ENCODE data around the gene PROSER1. TPM values are rescaled to one million over a fixed set of nuclear protein-coding genes. Genes with fewer than 3 reads are reported as not detected.

The PROSER1 gene
- total RNA-seq, 1 donor from 2014 or later, result 40.9 TPM

GRCh38 chr13:39056018-39056417 is 18.1 kb upstream of the PROSER1 start:
- peaks cover 4% of the 10 kb centered on the region for H3K4me1 Mint-ChIP-seq (ENCODE audit: unreplicated experiment)
- DNase-seq (ENCODE audit: extremely low spot score, unreplicated experiment), result no peak
- H3K9me3 Mint-ChIP-seq, result no peaks in the 10 kb centered on the region
- H3K4me3 Mint-ChIP-seq, result no peak overlapping the region
- H3K27me3 Mint-ChIP-seq, result no peaks in the 10 kb centered on the region
- H3K27ac Mint-ChIP-seq, result no peak overlapping the region
- TF ChIP-seq CTCF (conservative IDR thresholded peaks at IDR 0.05), result no peak
- peaks cover 4% of the 10 kb centered on the region for H3K36me3 Mint-ChIP-seq

GRCh38 chr13:39054112-39054511 is 16.2 kb upstream of the PROSER1 start:
- Mint-ChIP-seq H3K4me1 (ENCODE audit: unreplicated experiment) (peaks cover 4% of the 10 kb centered on the region), H3K9me3 (no peaks in the 10 kb centered on the region), H3K27ac (no peak overlapping the region), H3K27me3 (no peaks in the 10 kb centered on the region), H3K4me3 (no peak overlapping the region), H3K36me3 (peaks cover 4% of the 10 kb centered on the region)
- no peak for TF ChIP-seq CTCF (conservative IDR thresholded peaks at IDR 0.05)
- DNase-seq (ENCODE audit: extremely low spot score, unreplicated experiment), result no peak

GRCh38 chr13:39052944-39053343 is 15.1 kb upstream of the PROSER1 start:
- no peaks in the 10 kb centered on the region for H3K9me3 Mint-ChIP-seq
- no peaks in the 10 kb centered on the region for H3K27me3 Mint-ChIP-seq
- peaks cover 4% of the 10 kb centered on the region for H3K36me3 Mint-ChIP-seq
- TF ChIP-seq CTCF (conservative IDR thresholded peaks at IDR 0.05), result no peak
- no peak for DNase-seq (ENCODE audit: extremely low spot score, unreplicated experiment)
- H3K4me1 Mint-ChIP-seq (ENCODE audit: unreplicated experiment), result peaks cover 4% of the 10 kb centered on the region
- H3K4me3 Mint-ChIP-seq, result no peak overlapping the region
- H3K27ac Mint-ChIP-seq, result no peak overlapping the region

GRCh38 chr13:39051157-39051556 is 13.3 kb upstream of the PROSER1 start:
- peak; percentile 78 for TF ChIP-seq CTCF (conservative IDR thresholded peaks at IDR 0.05)
- DNase-seq (ENCODE audit: extremely low spot score, unreplicated experiment), result no peak
- no peak overlapping the region for H3K4me3 Mint-ChIP-seq
- H3K4me1 Mint-ChIP-seq (ENCODE audit: unreplicated experiment), result peaks cover 8% of the 10 kb centered on the region
- no peaks in the 10 kb centered on the region for H3K27me3 Mint-ChIP-seq
- H3K9me3 Mint-ChIP-seq, result no peaks in the 10 kb centered on the region
- no peak overlapping the region for H3K27ac Mint-ChIP-seq
- peaks cover 4% of the 10 kb centered on the region for H3K36me3 Mint-ChIP-seq

- H3K4me3 Mint-ChIP-seq, result no peak overlapping the region
- no peak for DNase-seq (ENCODE audit: extremely low spot score, unreplicated experiment)
- peaks cover 8% of the 10 kb centered on the region for H3K4me1 Mint-ChIP-seq (ENCODE audit: unreplicated experiment)
- H3K27me3 Mint-ChIP-seq, result no peaks in the 10 kb centered on the region
- TF ChIP-seq CTCF (conservative IDR thresholded peaks at IDR 0.05), result no peak
- H3K36me3 Mint-ChIP-seq, result no peaks in the 10 kb centered on the region
- no peak overlapping the region for H3K27ac Mint-ChIP-seq
- no peaks in the 10 kb centered on the region for H3K9me3 Mint-ChIP-seq
Observed at GRCh38 chr13:39049274-39049673, 11.4 kb upstream of the PROSER1 start.

GRCh38 chr13:39048806-39049205 is 10.9 kb upstream of the PROSER1 start:
- no peak for TF ChIP-seq CTCF (conservative IDR thresholded peaks at IDR 0.05)
- Mint-ChIP-seq H3K4me1 (ENCODE audit: unreplicated experiment) (peaks cover 8% of the 10 kb centered on the region), H3K9me3 (no peaks in the 10 kb centered on the region), H3K27me3 (no peaks in the 10 kb centered on the region), H3K4me3 (no peak overlapping the region), H3K36me3 (no peaks in the 10 kb centered on the region), H3K27ac (no peak overlapping the region)
- DNase-seq (ENCODE audit: extremely low spot score, unreplicated experiment), result no peak

Data from type B pancreatic cell (in vitro differentiated cells).